Activated gamma-delta T cell treated with anti-CD3 and anti-CD28 coated beads, Interleukin-2, amount 50 U/mL, for 16 hours (primary cell): ENCODE results near the gene ZNF444.
"Not testable (repeated sequence)": the region's sequence is repeated elsewhere in the genome, so short reads cannot be mapped to it uniquely, and the experiment has no call there.

ENCODE experiments used
- DNase-seq: peaks from one replicate; pipeline ENCODE4 v3.0.0-alpha.2; 2020; ENCODE audit warnings: low read depth

Gene ZNF444

DNA sequence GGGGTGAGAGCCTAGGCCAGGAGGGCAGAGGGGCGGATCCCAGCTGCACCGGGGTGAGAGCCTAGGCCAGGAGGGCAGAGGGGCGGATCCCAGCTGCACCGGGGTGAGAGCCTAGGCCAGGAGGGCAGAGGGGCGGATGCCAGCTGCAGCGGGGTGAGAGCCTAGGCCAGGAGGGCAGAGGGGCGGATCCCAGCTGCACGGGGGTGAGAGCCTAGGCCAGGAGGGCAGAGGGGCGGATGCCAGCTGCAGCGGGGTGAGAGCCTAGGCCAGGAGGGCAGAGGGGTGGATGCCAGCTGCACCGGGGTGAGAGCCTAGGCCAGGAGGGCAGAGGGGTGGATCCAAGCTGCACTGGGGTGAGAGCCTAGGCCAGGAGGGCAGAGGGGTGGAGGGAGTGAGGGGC is 35.2 kb downstream of the ZNF444 start:
- DNase-seq: not testable (repeated sequence)

DNA sequence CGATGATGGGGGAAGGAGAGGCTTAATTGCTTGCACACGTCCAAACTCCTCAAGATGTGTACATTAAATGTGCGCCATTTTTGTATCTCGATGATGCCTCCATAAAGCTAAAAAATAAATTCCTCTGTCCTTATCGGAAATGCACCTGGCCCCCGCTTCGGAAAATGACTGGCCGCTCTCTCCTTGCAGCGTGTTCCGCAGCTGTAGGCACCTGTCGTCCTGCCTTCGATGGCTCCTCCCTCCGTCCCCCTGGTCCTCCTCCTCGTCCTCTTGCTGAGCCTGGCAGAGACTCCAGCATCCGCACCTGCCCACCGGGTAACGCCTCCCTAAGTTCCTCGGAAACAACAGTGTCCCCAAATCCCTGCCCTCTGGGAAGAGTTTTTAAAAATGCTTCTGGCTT is 35.8 kb downstream of the ZNF444 start:
- no peak for DNase-seq

DNA sequence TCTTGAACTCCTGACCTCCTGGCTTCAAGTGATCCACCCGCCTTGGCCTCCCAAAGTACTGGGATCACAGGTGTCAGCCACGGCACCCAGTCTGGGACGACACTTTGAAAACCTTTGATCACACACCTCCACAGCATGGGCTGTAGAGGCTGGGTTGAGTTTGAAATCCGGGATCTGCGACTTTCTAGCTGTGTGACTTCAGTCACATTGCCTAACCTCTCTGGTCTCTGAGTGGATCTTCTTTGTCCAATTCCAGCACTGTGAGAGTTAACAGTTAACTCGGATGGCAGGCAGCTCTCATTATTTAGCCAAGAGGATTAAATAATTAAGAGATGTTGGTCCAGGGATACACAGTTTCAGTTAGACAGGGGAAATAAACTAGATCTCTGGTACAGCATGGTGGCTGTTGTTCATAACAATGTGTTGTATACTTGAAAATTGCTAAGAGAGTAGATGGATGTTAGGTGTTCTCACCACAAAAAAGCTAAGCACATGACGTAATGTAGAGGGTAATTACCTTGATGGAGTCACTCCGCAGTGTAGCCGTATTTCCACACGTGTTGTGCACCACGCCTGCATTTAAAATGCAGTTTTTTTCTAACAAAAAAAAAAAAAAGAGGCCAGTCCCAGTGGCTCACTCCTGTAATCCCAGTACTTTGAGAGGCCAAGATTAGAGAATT is 36.6 kb downstream of the ZNF444 start:
- no peak for DNase-seq

DNA sequence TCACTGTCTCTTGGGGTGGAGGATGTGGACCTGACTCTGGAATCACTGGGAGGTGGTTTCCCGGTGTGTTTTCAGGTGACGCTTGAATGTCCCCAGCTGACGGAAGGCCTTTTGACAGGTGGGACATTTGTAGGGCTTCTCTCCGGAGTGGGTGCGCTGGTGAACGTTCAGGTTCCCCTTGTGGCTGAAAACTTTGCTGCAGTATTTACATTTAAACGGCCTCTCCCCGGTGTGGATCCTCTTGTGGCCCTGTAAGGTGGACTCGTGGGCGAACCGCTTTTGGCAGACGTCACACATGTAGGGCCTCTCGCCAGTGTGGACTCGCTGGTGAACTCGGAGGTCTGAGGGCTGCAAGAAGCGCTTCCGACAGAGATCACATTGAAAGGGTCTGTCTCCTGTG is 48.7 kb downstream of the ZNF444 start:
- no peak for DNase-seq

DNA sequence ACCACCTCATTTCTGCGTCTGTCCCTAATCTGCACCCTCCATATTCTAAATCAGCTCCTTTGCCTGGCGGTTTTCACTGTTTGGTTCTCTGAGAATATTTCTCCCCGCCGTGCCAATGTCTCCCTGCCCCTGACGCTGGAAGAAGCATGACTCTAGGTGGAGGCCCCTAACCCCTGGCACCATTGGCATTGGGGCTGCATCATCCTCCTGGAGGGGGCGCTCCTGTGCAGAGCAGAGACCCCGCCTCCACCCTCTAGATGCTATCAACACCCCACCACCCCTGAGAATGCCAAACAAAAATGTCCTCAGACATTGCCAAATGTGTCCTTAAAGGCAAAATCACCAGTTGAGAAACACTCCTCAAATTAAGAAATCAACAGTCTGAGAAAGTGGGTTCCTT is 50.0 kb downstream of the ZNF444 start:
- no peak for DNase-seq

DNA sequence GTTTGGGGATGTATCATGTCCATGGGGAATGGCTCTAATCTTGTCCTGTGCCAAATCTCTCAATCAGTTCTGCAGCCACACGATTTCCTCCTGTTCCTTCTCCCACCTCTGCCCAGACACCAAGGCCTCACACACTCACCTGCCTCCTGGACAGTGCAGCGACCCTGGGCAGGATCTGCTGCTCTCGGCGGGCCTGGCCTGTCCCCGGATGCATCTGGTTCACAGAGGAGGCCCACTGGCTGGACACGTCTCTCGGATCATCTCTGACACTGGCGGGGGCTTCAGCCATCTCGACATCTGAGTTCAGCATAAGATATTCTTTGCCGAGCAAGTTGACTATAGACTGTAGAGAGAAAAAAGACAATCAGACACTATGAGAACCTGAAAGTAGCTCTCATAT is 50.6 kb downstream of the ZNF444 start:
- no peak for DNase-seq

DNA sequence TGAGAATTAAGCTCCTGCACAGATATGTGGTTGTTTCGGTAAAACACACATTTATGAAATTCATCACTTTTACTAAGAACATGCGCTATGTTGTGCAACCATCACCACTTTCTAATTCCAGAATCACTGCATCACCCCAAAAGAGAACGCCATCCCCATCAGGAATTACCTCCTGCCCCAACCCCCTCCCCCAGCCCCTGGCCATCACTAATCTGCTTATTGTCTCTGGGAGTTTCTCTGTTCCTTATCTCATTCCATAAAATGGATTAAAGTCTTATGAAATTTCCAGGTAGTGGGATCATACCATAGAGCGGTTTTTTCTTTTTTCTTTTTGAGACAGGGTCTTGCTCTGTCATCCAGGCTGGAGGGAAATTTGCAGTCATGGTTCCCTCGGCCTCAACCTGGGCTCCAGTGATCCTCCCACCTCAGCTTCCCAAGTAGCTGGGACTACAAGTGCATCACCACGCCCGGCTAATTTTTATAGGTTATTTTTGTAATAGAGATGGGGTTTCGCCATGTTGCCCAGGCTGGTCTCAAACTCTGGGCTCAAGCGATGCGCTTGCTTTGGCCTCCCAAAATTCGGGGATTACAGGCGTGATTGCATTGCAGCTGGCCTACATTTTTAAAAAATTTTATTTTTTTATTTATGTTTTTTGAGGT is 53.0 kb downstream of the ZNF444 start:
- no peak for DNase-seq

DNA sequence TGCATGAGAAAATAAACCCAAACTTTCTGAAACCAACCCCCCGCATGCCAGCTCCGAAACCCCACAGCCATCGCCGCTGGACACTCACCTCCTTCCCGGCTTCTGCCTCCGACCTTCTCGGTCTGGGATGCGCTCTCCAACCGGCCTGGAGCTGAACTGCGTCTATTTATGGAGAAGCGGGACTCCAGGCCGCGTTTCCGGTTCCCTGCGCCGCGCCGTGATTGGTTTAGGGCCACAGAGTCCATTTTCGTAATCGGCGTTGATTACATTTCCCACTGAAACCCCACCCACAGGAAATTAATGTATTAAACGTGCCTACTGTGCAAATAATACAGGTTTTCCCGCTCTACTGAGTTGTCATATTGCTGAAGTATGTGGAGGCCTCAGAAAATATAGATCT is 56.6 kb downstream of the ZNF444 start, which contains the start of gene ZSCAN5B:
Gene ZSCAN5B, minus strand, starts transcription at position 138 of the 400 bp plus-strand sequence. CDS start 4,731 bp downstream, outside the sequence.
- not testable (repeated sequence) for DNase-seq

DNA sequence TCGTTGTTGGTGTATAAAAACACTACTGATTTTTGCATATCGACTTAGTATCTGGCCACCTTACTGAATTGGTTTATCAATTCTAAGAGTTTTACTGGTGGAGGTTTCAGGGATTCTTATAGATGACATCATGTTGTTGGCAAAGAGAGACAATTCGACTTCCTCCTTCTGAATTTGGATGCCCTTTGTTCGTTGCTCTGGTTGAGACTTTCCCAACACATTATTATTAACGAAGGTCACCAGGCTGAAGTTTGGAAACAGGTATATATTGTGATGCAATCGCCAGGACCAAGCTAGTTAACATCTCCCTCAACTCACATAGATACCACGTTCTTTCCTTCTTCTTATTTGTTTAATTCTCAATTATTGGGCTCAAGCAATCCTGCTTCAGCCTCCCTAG is 58.6 kb downstream of the ZNF444 start:
- DNase-seq: no peak

DNA sequence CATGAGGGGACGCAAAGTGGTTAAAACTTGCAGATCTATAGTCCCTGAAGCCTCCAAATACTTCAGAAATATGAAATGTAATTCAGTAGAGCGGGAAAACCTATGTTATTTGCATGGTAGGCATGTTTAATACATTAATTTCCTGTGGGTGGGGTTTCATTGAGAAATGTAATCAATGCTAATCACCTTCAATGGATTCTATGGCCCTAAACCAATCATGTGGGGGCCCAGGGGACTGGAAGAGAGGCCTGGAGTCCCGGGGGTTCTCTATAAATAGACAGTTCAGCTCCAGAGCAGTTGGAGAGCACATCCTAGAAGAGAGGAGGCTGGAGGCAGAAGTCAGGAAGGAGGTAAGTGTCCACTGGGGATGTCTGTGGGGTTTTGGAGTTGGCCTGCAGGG is 60.9 kb downstream of the ZNF444 start, which contains the start of gene ZSCAN5C:
Gene ZSCAN5C, plus strand, starts transcription at position 301 of the 400 bp plus-strand sequence. CDS start 3,641 bp downstream, outside the sequence.
- no peak for DNase-seq

DNA sequence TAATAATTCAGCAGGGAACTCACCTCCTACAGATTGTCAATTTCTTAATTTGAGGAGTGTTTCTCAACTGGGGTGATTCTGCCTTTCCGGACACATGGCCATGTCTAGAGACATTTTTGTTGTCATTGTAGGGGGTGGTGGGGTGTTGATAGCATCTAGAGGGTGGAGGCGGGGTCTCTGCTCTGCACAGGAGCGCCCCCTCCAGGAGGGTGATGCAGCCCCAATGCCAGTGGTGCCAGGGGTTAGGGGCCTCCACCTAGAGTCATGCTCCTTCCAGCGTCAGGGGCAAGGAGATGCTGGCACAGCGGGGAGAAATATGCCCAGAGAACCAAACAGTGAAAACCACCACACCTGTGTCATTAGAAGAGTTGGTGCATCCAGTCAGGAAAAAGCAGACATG is 66.5 kb downstream of the ZNF444 start:
- DNase-seq: not testable (repeated sequence)

DNA sequence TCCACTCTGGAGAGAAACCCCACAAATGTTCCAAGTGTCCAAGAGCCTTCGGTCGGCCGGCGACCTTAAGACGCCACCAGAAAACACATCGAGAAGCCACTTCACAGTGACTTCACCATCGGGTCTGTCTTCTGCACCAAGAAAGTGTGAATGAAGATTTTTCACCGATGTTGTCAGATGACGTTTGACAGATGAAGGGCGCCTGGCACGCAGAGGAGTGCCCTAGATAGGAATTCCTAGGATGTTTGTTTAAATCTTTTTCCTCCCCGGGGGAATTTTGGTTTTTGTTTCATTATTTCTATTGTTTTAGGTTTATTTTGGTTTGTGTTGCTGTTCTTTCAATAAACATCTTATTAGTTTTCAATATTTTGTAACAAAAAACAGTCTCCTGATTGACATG is 68.0 kb downstream of the ZNF444 start:
- no peak for DNase-seq

DNA sequence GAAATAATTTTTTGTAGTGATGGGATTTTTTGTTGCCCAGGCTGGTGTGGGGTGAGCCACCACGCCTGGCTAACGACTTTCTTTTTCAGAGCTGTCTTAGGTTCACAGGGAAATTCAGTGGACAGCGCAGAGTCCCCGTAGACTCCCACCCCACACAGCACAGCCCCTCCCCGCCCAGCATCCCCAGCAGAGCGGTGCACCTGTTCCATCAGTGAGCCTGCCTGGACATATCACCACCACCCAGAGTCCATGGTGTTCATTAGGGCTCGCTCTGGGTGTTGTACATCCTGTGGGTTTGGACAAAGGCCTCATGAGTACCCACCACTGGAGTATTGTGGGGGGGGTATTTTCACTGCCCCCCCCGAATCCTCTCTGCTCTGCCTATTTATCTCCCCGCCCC is 68.9 kb downstream of the ZNF444 start:
- not testable (repeated sequence) for DNase-seq
